IMR-90 (cell line): ENCODE results near the gene LRRC55. TPM values are rescaled to one million over a fixed set of nuclear protein-coding genes. Genes with fewer than 3 reads are reported as not detected.

Source experiments
- ATAC-seq: fragments of 200-7000 bp; cut with Tn5 transposase; 2 replicates; pipeline ENCODE4 v1.9.1; 2020; ENCODE audit warnings: low read depth, mild to moderate bottlenecking, moderate library complexity
- BruUV-seq: library from RNA; stranded (reverse); fragments of 400-500 nt; replicated peaks from 2 replicates; lab custom pipeline; 2021; lab: Mats Ljungman, UMichigan
- CTCF ChIA-PET: fragments of 300-600 bp; formaldehyde crosslinking; extraction: SDS; loops from one replicate; lab custom pipeline; 2021; ENCODE audit warnings: antibody characterized with exemption; lab: Yijun Ruan, JAX
- POLR2A ChIA-PET: fragments of 300-600 bp; sonication (Branson Sonifier 250); formaldehyde crosslinking; loops from one replicate; lab custom pipeline; 2022; ENCODE audit warnings: antibody characterized with exemption; ENCODE audit not compliant: unreplicated experiment; lab: Charles Lee
- DNase-seq: peaks from one replicate; pipeline ENCODE4 v3.0.0; 2013
- H2AFZ ChIP-seq: replicated peaks from 2 replicates; pipeline ENCODE3; 2013; ENCODE audit warnings: low read length, mild to moderate bottlenecking; ENCODE audit not compliant: poor library complexity
- H2AK5ac ChIP-seq: 2 replicates; pipeline ENCODE4 v1.6.1; 2013; ENCODE audit warnings: low read depth, low read length, inconsistent platforms
- H2AK9ac ChIP-seq: replicated peaks from 2 replicates; pipeline ENCODE3; 2013; ENCODE audit warnings: mild to moderate bottlenecking, low read depth, low read length, moderate library complexity; ENCODE audit not compliant: poor library complexity
- H2BK120ac ChIP-seq: 2 replicates; pipeline ENCODE4 v1.6.1; 2013; ENCODE audit warnings: low read depth, low read length, inconsistent platforms
- H2BK15ac ChIP-seq: 3 replicates; pipeline ENCODE4 v1.6.1; 2013; ENCODE audit warnings: low read depth, low read length, inconsistent platforms
- H2BK20ac ChIP-seq: 2 replicates; pipeline ENCODE4 v1.6.1; 2013; ENCODE audit warnings: low read depth, mild to moderate bottlenecking, inconsistent platforms, low read length, moderate library complexity
- H2BK5ac ChIP-seq: 2 replicates; pipeline ENCODE4 v1.6.1; 2013; ENCODE audit warnings: mild to moderate bottlenecking, low read depth, low read length, inconsistent platforms; ENCODE audit not compliant: poor library complexity, severe bottlenecking
- H3K14ac ChIP-seq: replicated peaks from 2 replicates; pipeline ENCODE4 v1.6.1; 2013; ENCODE audit warnings: low read depth, low read length, inconsistent platforms
- H3K18ac ChIP-seq: 2 replicates; pipeline ENCODE4 v1.6.1; 2013; ENCODE audit warnings: low read depth, low read length, control low read depth
- H3K23ac ChIP-seq: 2 replicates; pipeline ENCODE4 v1.6.1; 2013; ENCODE audit warnings: low read depth, low read length, inconsistent platforms
- H3K27ac ChIP-seq: 2 replicates; pipeline ENCODE4 v1.5.1; 2013; ENCODE audit warnings: mild to moderate bottlenecking, control low read depth, low read length; ENCODE audit not compliant: insufficient read depth
- H3K27me3 ChIP-seq: 2 replicates; pipeline ENCODE4 v1.6.1; 2013; ENCODE audit warnings: low read length; ENCODE audit not compliant: control insufficient read depth, insufficient read depth
- H3K36me3 ChIP-seq: 2 replicates; pipeline ENCODE4 v1.6.1; 2013; ENCODE audit warnings: low read length, mixed read lengths; ENCODE audit not compliant: control insufficient read depth, insufficient read depth
- H3K4ac ChIP-seq: 2 replicates; pipeline ENCODE4 v1.6.1; 2013; ENCODE audit warnings: low read depth, low read length, inconsistent platforms
- H3K4me1 ChIP-seq: 2 replicates; pipeline ENCODE4 v1.6.1; 2013; ENCODE audit warnings: low read length, mixed read lengths; ENCODE audit not compliant: control insufficient read depth, insufficient read depth
- H3K4me2 ChIP-seq: 2 replicates; pipeline ENCODE4 v1.6.1; 2013; ENCODE audit warnings: low read depth, mild to moderate bottlenecking, control low read depth, low read length, moderate library complexity
- H3K4me3 ChIP-seq: 2 replicates; pipeline ENCODE4 v1.5.1; 2013; ENCODE audit warnings: low read depth, mild to moderate bottlenecking, control low read depth, low read length, moderate library complexity; ENCODE audit not compliant: insufficient read depth
- H3K56ac ChIP-seq: 2 replicates; pipeline ENCODE4 v1.6.1; 2013; ENCODE audit warnings: low read length, inconsistent platforms; ENCODE audit not compliant: insufficient read depth; ENCODE audit errors: extremely low read depth
- H3K79me1 ChIP-seq, 2 experiments: 2 replicates each; pipeline ENCODE4 v1.6.1; 2013; ENCODE audit warnings: low read length in 2 of 2, inconsistent platforms in 1 of 2, low read depth in 1 of 2
- H3K9ac ChIP-seq: 2 replicates; pipeline ENCODE4 v1.6.1; 2013; ENCODE audit warnings: low read depth, low read length, control low read depth
- H3K9me1 ChIP-seq: 2 replicates; pipeline ENCODE4 v1.6.1; 2013; ENCODE audit warnings: low read length, inconsistent platforms; ENCODE audit not compliant: insufficient read depth
- H3K9me3 ChIP-seq: 2 replicates; pipeline ENCODE4 v1.6.1; 2013; ENCODE audit warnings: low read length; ENCODE audit not compliant: control insufficient read depth, insufficient read depth
- H4K20me1 ChIP-seq: 2 replicates; pipeline ENCODE4 v1.6.1; 2013; ENCODE audit warnings: low read length, inconsistent platforms; ENCODE audit not compliant: insufficient read depth
- H4K5ac ChIP-seq: 2 replicates; pipeline ENCODE4 v1.6.1; 2013; ENCODE audit warnings: mild to moderate bottlenecking, low read depth, low read length, control low read depth
- H4K8ac ChIP-seq, 2 experiments: 2 replicates each; pipeline ENCODE4 v1.6.1; 2013; ENCODE audit warnings: low read depth in 2 of 2, low read length in 2 of 2, control low read depth in 1 of 2, inconsistent platforms in 1 of 2
- H4K91ac ChIP-seq: 2 replicates; pipeline ENCODE4 v1.6.1; 2013; ENCODE audit warnings: low read depth, low read length, inconsistent platforms; ENCODE audit not compliant: insufficient read depth
- BHLHE40 ChIP-seq: fragments of 150-350 bp; IDR thresholded peaks from 2 replicates; pipeline ENCODE4 v1.6.1; 2016; ENCODE audit warnings: mild to moderate bottlenecking, low read depth, low read length
- CEBPB ChIP-seq: IDR thresholded peaks from 2 replicates; pipeline ENCODE4 v1.6.1; 2012; ENCODE audit warnings: low read depth, low read length, improper control_type of control experiment
- CHD1 ChIP-seq: IDR thresholded peaks from 2 replicates; pipeline ENCODE4 v1.6.1; 2012; ENCODE audit warnings: low read depth, low read length, improper control_type of control experiment
- FOS ChIP-seq: fragments of 150-350 bp; IDR thresholded peaks from 2 replicates; pipeline ENCODE4 v1.6.1; 2016; ENCODE audit warnings: low read depth, low read length
- MAFK ChIP-seq: IDR thresholded peaks from 2 replicates; pipeline ENCODE4 v1.6.1; 2012; ENCODE audit warnings: low read depth, low read length, improper control_type of control experiment
- MAZ ChIP-seq: IDR thresholded peaks from 2 replicates; pipeline ENCODE4 v1.6.1; 2012; ENCODE audit warnings: low read depth, mild to moderate bottlenecking, low read length, improper control_type of control experiment, moderate library complexity, borderline replicate concordance
- MXI1 ChIP-seq: IDR thresholded peaks from 2 replicates; pipeline ENCODE4 v1.6.1; 2012; ENCODE audit warnings: low read depth, mild to moderate bottlenecking, low read length, moderate library complexity, borderline replicate concordance
- NFE2L2 ChIP-seq: fragments of 150-350 bp; IDR thresholded peaks from 2 replicates; pipeline ENCODE4 v1.6.1; 2016; ENCODE audit warnings: low read depth, mild to moderate bottlenecking, low read length
- POLR2A ChIP-seq: IDR thresholded peaks from 2 replicates; pipeline ENCODE4 v1.6.1; 2012; ENCODE audit warnings: mild to moderate bottlenecking, low read depth, low read length
- RAD21 ChIP-seq: IDR thresholded peaks from 2 replicates; pipeline ENCODE4 v1.6.1; 2012; ENCODE audit warnings: low read length, improper control_type of control experiment
- RCOR1 ChIP-seq: IDR thresholded peaks from 2 replicates; pipeline ENCODE4 v1.6.1; 2012; ENCODE audit warnings: mild to moderate bottlenecking, low read length, improper control_type of control experiment; ENCODE audit not compliant: insufficient replicate concordance
- RFX5 ChIP-seq: IDR thresholded peaks from 2 replicates; pipeline ENCODE4 v1.8.0; 2012; ENCODE audit warnings: low read depth, mild to moderate bottlenecking, low read length, moderate library complexity
- SMC3 ChIP-seq: fragments of 150-350 bp; IDR thresholded peaks from 2 replicates; pipeline ENCODE4 v1.6.1; 2016; ENCODE audit warnings: low read depth, mild to moderate bottlenecking, antibody characterized with exemption, low read length, moderate library complexity
- WGBS, 2 experiments: methylation state at CpG; one replicate each; pipeline versions ENCODE4 v1.1.5 to v1.1.7; 2013; ENCODE audit warnings: missing lambda C conversion rate in 2 of 2; ENCODE audit not compliant: insufficient read length in 1 of 2; ENCODE audit errors: extremely low coverage in 2 of 2; 5-methylcytosine and 5-hydroxymethylcytosine counted together
- dilution Hi-C: fragments of 300-500 bp; cut with HindIII; formaldehyde crosslinking; loops from one replicate; pipeline ENCODE4 v1.14.3; 2018; ENCODE audit warnings: low sequenced_read_pairs; ENCODE audit not compliant: unreplicated experiment
- in situ Hi-C: fragments of 300-500 bp; cut with MboI; formaldehyde crosslinking; loops from 3 replicates; pipeline ENCODE4 v1.14.3; 2019; ENCODE audit warnings: low sequenced_read_pairs, inconsistent platforms, mixed read lengths
- intact Hi-C: fragments of 100-400 bp; cut with micrococcal nuclease; formaldehyde crosslinking; loops from 2 replicates; pipeline ENCODE4 v1.10.0; 2022
- polyA plus RNA-seq, 3 experiments: library from polyadenylated mRNA; depleted of rRNA; stranded (reverse); fragments of >200 nt; gene quantifications; 2 replicates each; pipeline ENCODE4 v1.2.3, GENCODE V29; 2012; ENCODE audit warnings: low replicate concordance in 1 of 3
- total RNA-seq: library from RNA; depleted of rRNA; stranded (reverse); fragments of >200 nt; gene quantifications from 2 replicates; pipeline ENCODE4 v1.2.3, GENCODE V29; 2012
- TF ChIP-seq, protein P1 (sequence below): conservative IDR thresholded peaks from 2 replicates; pipeline ENCODE4 v1.5.1; 2012; ENCODE audit warnings: mild to moderate bottlenecking, low read depth, low read length, improper control_type of control experiment
- TF ChIP-seq, protein P2 (sequence below): fragments of 150-350 bp; IDR thresholded peaks from 2 replicates; pipeline ENCODE4 v1.6.1; 2017; ENCODE audit warnings: mild to moderate bottlenecking, antibody characterized with exemption, low read length, low read depth
- TF ChIP-seq, protein P3 (sequence below): fragments of 150-350 bp; IDR thresholded peaks from 2 replicates; pipeline ENCODE4 v1.6.1; 2016; ENCODE audit warnings: low read depth, mild to moderate bottlenecking, low read length, moderate library complexity, borderline replicate concordance

LRRC55 gene
- total and polyA plus RNA-seq, 2 of the 4 experiments (the other 2 are of a cell fraction), result not detected

DNA sequence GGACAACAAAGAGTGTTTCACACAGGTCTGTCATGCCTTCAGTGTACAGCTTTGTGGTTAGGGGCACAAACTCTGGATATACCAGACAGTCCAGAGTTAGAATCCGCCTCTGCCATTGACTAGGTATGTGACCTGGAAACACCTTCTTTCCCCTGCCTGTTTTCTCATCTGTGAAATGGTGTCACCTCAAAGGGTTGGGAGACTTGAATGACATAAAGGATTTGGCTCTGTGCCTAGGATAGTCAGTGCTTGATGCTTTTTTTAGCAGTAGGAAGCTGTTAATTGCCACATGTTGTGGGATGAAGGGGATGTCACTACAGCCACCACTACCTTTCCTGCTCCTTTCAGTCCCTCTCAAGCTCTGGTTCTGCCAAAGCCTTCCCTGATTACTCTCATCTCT is 17.4 kb upstream of the LRRC55 start:
- in situ Hi-C loops, result no loop called here
- Histone ChIP-seq H4K91ac (no peak overlapping the region), H3K9me1 (no peaks in the 10 kb centered on the region), H2AFZ (no peak overlapping the region), H3K9me3 (no peaks in the 10 kb centered on the region), H3K27me3 (peaks cover 5% of the 10 kb centered on the region; the same call in 1 of the 2 replicates), H2BK5ac (no peak overlapping the region), H3K27ac (no peak overlapping the region), H3K4me2 (no peak overlapping the region), H4K8ac (no peak overlapping the region), H2AK9ac (no peak overlapping the region), H3K79me1 (no peaks in the 10 kb centered on the region), H2BK120ac (no peak overlapping the region), H3K4me1 (no peaks in the 10 kb centered on the region), H2BK20ac (no peak overlapping the region), H3K4ac (no peak overlapping the region), H3K56ac (no peak overlapping the region), H3K9ac (no peak overlapping the region), H3K14ac (no peak overlapping the region), H3K36me3 (no peaks in the 10 kb centered on the region), H4K20me1 (no peaks in the 10 kb centered on the region), H3K18ac (no peak overlapping the region), H3K23ac (no peak overlapping the region), H3K4me3 (no peak overlapping the region), H2AK5ac (no peak overlapping the region), H4K5ac (no peak overlapping the region), H2BK15ac (no peak overlapping the region)
- no TSS peak for BruUV-seq
- intact Hi-C loops, result no loop called here
- POLR2A ChIA-PET, result no interaction called here
- TF ChIP-seq FOS, result no peak
- TF ChIP-seq RFX5, result no peak
- TF ChIP-seq CEBPB, result no peak
- no peak for TF ChIP-seq RAD21
- no peak for TF ChIP-seq MXI1
- TF ChIP-seq RCOR1, result no peak
- no peak for TF ChIP-seq POLR2A
- no peak for TF ChIP-seq CHD1
- TF ChIP-seq NFE2L2, result no peak
- TF ChIP-seq MAFK, result no peak
- TF ChIP-seq, protein P1, sequence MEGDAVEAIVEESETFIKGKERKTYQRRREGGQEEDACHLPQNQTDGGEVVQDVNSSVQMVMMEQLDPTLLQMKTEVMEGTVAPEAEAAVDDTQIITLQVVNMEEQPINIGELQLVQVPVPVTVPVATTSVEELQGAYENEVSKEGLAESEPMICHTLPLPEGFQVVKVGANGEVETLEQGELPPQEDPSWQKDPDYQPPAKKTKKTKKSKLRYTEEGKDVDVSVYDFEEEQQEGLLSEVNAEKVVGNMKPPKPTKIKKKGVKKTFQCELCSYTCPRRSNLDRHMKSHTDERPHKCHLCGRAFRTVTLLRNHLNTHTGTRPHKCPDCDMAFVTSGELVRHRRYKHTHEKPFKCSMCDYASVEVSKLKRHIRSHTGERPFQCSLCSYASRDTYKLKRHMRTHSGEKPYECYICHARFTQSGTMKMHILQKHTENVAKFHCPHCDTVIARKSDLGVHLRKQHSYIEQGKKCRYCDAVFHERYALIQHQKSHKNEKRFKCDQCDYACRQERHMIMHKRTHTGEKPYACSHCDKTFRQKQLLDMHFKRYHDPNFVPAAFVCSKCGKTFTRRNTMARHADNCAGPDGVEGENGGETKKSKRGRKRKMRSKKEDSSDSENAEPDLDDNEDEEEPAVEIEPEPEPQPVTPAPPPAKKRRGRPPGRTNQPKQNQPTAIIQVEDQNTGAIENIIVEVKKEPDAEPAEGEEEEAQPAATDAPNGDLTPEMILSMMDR, result no peak
- TF ChIP-seq, protein P2, sequence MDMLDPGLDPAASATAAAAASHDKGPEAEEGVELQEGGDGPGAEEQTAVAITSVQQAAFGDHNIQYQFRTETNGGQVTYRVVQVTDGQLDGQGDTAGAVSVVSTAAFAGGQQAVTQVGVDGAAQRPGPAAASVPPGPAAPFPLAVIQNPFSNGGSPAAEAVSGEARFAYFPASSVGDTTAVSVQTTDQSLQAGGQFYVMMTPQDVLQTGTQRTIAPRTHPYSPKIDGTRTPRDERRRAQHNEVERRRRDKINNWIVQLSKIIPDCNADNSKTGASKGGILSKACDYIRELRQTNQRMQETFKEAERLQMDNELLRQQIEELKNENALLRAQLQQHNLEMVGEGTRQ, result no peak
- TF ChIP-seq SMC3, result no peak
- TF ChIP-seq, protein P3, sequence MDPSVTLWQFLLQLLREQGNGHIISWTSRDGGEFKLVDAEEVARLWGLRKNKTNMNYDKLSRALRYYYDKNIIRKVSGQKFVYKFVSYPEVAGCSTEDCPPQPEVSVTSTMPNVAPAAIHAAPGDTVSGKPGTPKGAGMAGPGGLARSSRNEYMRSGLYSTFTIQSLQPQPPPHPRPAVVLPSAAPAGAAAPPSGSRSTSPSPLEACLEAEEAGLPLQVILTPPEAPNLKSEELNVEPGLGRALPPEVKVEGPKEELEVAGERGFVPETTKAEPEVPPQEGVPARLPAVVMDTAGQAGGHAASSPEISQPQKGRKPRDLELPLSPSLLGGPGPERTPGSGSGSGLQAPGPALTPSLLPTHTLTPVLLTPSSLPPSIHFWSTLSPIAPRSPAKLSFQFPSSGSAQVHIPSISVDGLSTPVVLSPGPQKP, result no peak
- no peak for TF ChIP-seq MAZ
- no peak for TF ChIP-seq BHLHE40
- ATAC-seq (no peak), DNase-seq (no peak)
- CTCF ChIA-PET, result no interaction called here
- no CpG with 5 or more reads among the region's 1 CpG for WGBS, 2 experiments
- dilution Hi-C loops, result no loop called here
